Upper lobe of left lung (tissue), 4 donors: ENCODE results near the gene HES3.

Source experiments
- CTCF ChIP-seq, 6 experiments: fragments of 450-650 bp in 4 of 6; fragments of 200-600 bp in 2 of 6; sonication (generic) in 2 of 6; IDR thresholded peaks; one replicate each; pipeline ENCODE4 v1.5.1; 2016 to 2019; ENCODE audit warnings: antibody characterized with exemption in 6 of 6
- POLR2A ChIP-seq, 4 donors: fragments of 450-650 bp; IDR thresholded peaks; one replicate each; pipeline ENCODE4 v1.5.1; 2016 to 2017; ENCODE audit warnings: antibody characterized with exemption in 4 of 4, mild to moderate bottlenecking in 2 of 4
- POLR2AphosphoS5 ChIP-seq, 2 donors: sonication (generic); formaldehyde crosslinking; IDR thresholded peaks; one replicate each; pipeline ENCODE4 v1.5.1; 2017; ENCODE audit warnings: antibody characterized with exemption in 2 of 2

- TF ChIP-seq CTCF (IDR thresholded peaks at IDR 0.05) = no peak
- TF ChIP-seq POLR2A (IDR thresholded peaks at IDR 0.05) = no peak
- no peak for TF ChIP-seq POLR2AphosphoS5 (IDR thresholded peaks at IDR 0.05)
These were observed 24.4 kb downstream of the HES3 start for GRCh38 chr1:6268415-6268814.
